Esophagus muscularis mucosa (tissue), 4 donors: ENCODE data around the gene TSPAN31. TPM values are rescaled to one million over a fixed set of nuclear protein-coding genes. Genes with fewer than 3 reads are reported as not detected.

Experiments
- DNase-seq: peaks from one replicate; pipeline ENCODE4 v3.0.0-alpha.2; 2017; ENCODE audit errors: extremely low spot score
- H3K27ac ChIP-seq, 4 donors: fragments of 200-600 bp; sonication (generic); replicated peaks in 1 of 4; 1 replicate in 3 of 4; 2 replicates in 1 of 4; pipeline ENCODE4 v1.5.1; 2016 to 2019; ENCODE audit warnings: mild to moderate bottlenecking in 1 of 4
- H3K27me3 ChIP-seq, 4 donors: fragments of 200-600 bp; sonication (generic); one replicate each; pipeline versions ENCODE4 v1.5.1 to v1.6.0; 2016 to 2019
- H3K36me3 ChIP-seq, 4 donors: fragments of 200-600 bp; sonication (generic); one replicate each; pipeline ENCODE4 v1.5.1; 2016 to 2019
- H3K4me1 ChIP-seq, 4 donors: fragments of 200-600 bp; sonication (generic); one replicate each; pipeline ENCODE4 v1.5.1; 2016 to 2019
- H3K4me3 ChIP-seq, 4 donors: fragments of 200-600 bp; sonication (generic); 1 replicate in 2 of 4; 2 replicates in 2 of 4; pipeline ENCODE4 v1.5.1; 2016 to 2019; ENCODE audit warnings: mild to moderate bottlenecking in 4 of 4, moderate library complexity in 1 of 4
- H3K9me3 ChIP-seq, 4 donors: fragments of 200-600 bp; sonication (generic); 1 replicate in 3 of 4; 2 replicates in 1 of 4; pipeline ENCODE4 v1.5.1; 2016 to 2019
- EP300 ChIP-seq: sonication (generic); formaldehyde crosslinking; IDR thresholded peaks from one replicate; pipeline ENCODE4 v1.6.1; 2017; ENCODE audit warnings: antibody characterized with exemption
- POLR2A ChIP-seq: fragments of 450-650 bp; IDR thresholded peaks from one replicate; pipeline ENCODE4 v1.6.1; 2017; ENCODE audit warnings: antibody characterized with exemption, moderate library complexity, mild to moderate bottlenecking, low read depth
- POLR2AphosphoS5 ChIP-seq, 2 donors: sonication (generic); formaldehyde crosslinking; IDR thresholded peaks; one replicate each; pipeline ENCODE4 v1.6.1; 2017; ENCODE audit warnings: antibody characterized with exemption in 2 of 2
- WGBS: methylation state at CpG from one replicate; pipeline ENCODE4 v1.1.5; 2018; 5-methylcytosine and 5-hydroxymethylcytosine counted together
- intact Hi-C: fragments of 100-400 bp; cut with DNase I; formaldehyde crosslinking; loops from one replicate; pipeline ENCODE4 v1.15.1; 2023
- total RNA-seq, 4 donors: library from RNA; depleted of rRNA; stranded (reverse); fragments of >200 nt; gene quantifications; one replicate each; pipeline versions ENCODE4 v1.1.0 to v1.2.1, GENCODE V29; 2016
- TF ChIP-seq, protein P1 (sequence below), 3 experiments: fragments of 200-600 bp in 2 of 3; fragments of 450-650 bp in 1 of 3; sonication (generic) in 2 of 3; IDR thresholded peaks; one replicate each; pipeline ENCODE4 v1.5.1; 2017 to 2019; ENCODE audit warnings: antibody characterized with exemption in 3 of 3, mild to moderate bottlenecking in 2 of 3, moderate library complexity in 1 of 3

TSPAN31 gene
- total RNA-seq, 4 donors from 2014 or later: 34.3 to 45.1 (median 42.1) TPM

DNA sequence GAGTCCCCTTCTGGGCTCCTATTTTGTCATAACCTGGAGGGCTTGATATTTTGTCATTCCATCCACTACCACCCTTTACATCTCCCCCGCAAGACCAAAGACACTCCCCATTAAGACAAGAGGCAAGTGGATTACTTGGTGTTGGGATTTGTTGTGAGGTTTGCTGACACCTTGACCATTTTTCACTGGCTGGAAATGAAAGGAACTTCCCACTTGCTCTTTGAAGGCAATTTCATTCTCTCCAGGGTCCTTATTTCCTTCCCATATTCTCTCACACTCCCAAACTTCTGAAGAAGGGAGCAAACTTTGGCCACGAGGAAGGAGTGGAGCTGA is 21.2 kb upstream of the TSPAN31 start:
- 66% methylated on average over 2 of the region's 2 CpGs for WGBS
- intact Hi-C loops: no loop called here
- no peak for TF ChIP-seq EP300
- TF ChIP-seq POLR2AphosphoS5 (IDR thresholded peaks at IDR 0.05): no peak
- no peak for TF ChIP-seq POLR2A
- TF ChIP-seq, protein P1, sequence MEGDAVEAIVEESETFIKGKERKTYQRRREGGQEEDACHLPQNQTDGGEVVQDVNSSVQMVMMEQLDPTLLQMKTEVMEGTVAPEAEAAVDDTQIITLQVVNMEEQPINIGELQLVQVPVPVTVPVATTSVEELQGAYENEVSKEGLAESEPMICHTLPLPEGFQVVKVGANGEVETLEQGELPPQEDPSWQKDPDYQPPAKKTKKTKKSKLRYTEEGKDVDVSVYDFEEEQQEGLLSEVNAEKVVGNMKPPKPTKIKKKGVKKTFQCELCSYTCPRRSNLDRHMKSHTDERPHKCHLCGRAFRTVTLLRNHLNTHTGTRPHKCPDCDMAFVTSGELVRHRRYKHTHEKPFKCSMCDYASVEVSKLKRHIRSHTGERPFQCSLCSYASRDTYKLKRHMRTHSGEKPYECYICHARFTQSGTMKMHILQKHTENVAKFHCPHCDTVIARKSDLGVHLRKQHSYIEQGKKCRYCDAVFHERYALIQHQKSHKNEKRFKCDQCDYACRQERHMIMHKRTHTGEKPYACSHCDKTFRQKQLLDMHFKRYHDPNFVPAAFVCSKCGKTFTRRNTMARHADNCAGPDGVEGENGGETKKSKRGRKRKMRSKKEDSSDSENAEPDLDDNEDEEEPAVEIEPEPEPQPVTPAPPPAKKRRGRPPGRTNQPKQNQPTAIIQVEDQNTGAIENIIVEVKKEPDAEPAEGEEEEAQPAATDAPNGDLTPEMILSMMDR (IDR thresholded peaks at IDR 0.05): no peak
- DNase-seq: peak; percentile 84
- no peak overlapping the region for H3K27ac ChIP-seq
- peaks cover 6 to 43% (median 13%) of the 10 kb centered on the region in 4 donors for H3K27me3 ChIP-seq
- no peak overlapping the region for H3K4me3 ChIP-seq
- peaks cover 24 to 35% (median 35%) of the 10 kb centered on the region in 4 donors for H3K36me3 ChIP-seq
- peaks cover 14 to 25% (median 21%) of the 10 kb centered on the region in 4 donors for H3K4me1 ChIP-seq
- H3K9me3 ChIP-seq: no peaks in the 10 kb centered on the region

DNA sequence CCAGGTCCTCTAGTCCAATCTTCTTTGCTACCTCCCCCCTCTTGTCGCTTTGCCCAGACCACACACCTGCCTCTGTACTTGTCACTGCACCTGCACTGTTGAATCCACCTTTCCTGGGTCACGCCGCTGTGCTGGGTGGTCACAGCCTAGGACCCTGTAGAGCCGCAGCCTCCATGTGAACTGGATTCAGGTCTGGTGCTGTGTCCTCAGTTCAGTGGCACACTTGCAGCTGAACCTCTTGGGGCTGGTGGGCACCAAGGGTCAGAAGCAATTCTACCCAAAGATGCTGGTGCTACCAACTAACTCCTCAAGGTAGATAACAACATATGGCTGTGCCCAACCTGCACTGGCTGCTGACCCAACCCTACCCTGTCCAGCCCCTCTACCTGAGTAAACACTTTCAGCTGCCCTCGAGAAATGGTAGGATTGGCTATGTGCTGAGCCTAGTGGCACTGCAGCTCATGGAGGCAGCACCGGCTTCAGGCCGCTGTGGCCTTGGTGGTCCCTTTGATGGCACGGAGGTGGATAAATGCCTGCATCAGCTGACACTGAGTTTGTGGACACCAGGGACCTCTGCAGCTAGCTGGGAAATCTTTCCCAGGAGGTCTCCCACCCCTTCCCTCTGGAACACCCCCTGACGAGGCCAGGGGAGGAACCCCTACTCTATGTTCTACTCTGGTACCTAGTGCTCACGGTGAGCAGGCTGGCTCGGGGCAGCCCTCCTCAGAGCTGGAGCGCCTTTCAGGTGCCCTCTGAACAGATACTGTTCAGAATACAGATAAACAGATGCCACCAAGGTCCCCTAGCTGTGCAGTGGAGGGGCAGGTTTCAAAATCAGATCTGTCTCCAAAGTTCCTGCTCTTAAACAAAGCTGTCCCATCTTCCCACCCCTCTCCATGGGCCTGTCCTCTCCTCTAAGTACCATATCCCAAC is 20.6 kb upstream of the TSPAN31 start:
- DNase-seq: peak; percentile 89
- no peaks in the 10 kb centered on the region for H3K9me3 ChIP-seq
- TF ChIP-seq POLR2AphosphoS5 (IDR thresholded peaks at IDR 0.05): peak in 1 of 2 donors; percentile 7
- no peak for TF ChIP-seq POLR2A
- H3K27me3 ChIP-seq: peaks cover 6 to 45% (median 13%) of the 10 kb centered on the region in 4 donors
- peaks cover 14 to 25% (median 21%) of the 10 kb centered on the region in 4 donors for H3K4me1 ChIP-seq
- intact Hi-C loops: no loop called here
- H3K4me3 ChIP-seq: no peak overlapping the region
- WGBS: 91% methylated on average over 12 of the region's 12 CpGs
- peaks cover 19 to 29% (median 28%) of the 10 kb centered on the region in 4 donors for H3K36me3 ChIP-seq
- H3K27ac ChIP-seq: no peak overlapping the region

DNA sequence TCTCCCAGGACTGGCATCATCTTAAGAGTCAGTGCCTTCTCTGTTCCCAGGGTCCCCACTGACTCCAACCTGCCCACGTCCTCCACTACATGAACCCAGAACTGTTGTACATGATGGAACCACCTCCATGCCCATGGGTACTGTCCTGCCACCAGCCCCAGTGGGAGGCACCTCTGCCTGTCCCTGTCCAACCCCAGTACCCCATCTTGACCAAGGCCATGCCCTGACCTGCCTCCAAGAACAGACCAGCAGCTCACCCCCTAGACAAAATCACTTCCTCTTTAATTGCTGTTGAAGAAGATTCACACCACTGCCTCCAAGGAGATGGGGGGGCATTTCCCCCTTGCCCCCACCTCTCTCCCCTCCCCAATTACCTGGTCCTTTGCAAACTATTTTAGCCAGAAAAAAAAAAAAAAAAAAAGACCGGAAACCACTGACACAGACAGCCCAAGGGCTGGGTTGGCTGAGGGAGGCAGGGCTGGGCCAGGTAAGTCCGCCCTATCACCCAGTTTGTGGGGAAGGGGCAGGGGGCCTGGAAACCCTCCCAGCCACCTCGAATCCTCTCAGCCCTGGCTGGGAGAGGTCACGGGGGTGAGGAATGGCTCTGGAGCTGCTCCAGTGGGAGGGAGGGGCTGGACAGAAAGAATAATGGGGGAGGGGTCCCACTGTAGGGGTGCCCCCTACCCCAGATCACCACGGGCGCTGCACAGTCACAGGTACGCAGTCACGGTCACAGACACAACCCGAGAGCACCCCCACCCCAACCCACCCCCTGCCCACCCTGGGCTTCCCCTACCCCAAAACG is 19.7 kb upstream of the TSPAN31 start:
- intact Hi-C loops: no loop called here
- Histone ChIP-seq H3K4me3 (no peak overlapping the region), H3K27ac (no peak overlapping the region), H3K27me3 (peaks cover 6 to 45% (median 13%) of the 10 kb centered on the region in 4 donors), H3K9me3 (no peaks in the 10 kb centered on the region), H3K4me1 (peaks cover 14 to 25% (median 21%) of the 10 kb centered on the region in 4 donors), H3K36me3 (peaks cover 11 to 20% (median 20%) of the 10 kb centered on the region in 4 donors)
- TF ChIP-seq POLR2A: no peak
- no peak for TF ChIP-seq POLR2AphosphoS5 (IDR thresholded peaks at IDR 0.05)
- no peak for TF ChIP-seq EP300
- TF ChIP-seq, protein P1 (IDR thresholded peaks at IDR 0.05): no peak
- 56% methylated on average over 6 of the region's 11 CpGs for WGBS
- peak; percentile 75 for DNase-seq

- peak overlapping the region in 3 of 4 donors; percentile 43 to 56 (median 54) for H3K27ac ChIP-seq
- H3K4me1 ChIP-seq: peaks cover 14 to 25% (median 21%) of the 10 kb centered on the region in 4 donors
- H3K36me3 ChIP-seq: peaks cover 5 to 13% (median 13%) of the 10 kb centered on the region in 4 donors
- TF ChIP-seq POLR2A (no peak), POLR2AphosphoS5 (IDR thresholded peaks at IDR 0.05) (no peak), EP300 (no peak)
- TF ChIP-seq, protein P1 (IDR thresholded peaks at IDR 0.05): no peak
- H3K9me3 ChIP-seq: no peaks in the 10 kb centered on the region
- DNase-seq: no peak
- 26% methylated on average over 4 of the region's 10 CpGs for WGBS
- intact Hi-C loops: no loop called here
- H3K27me3 ChIP-seq: peaks cover 6 to 52% (median 13%) of the 10 kb centered on the region in 4 donors
- H3K4me3 ChIP-seq: peak overlapping the region; percentile 60 to 75 (median 65)
These were observed 19.0 kb upstream of the TSPAN31 start for GRCh38 chr12:57725851-57726150.
